Measurements from ENCODE around the gene DPH2.

DNA sequence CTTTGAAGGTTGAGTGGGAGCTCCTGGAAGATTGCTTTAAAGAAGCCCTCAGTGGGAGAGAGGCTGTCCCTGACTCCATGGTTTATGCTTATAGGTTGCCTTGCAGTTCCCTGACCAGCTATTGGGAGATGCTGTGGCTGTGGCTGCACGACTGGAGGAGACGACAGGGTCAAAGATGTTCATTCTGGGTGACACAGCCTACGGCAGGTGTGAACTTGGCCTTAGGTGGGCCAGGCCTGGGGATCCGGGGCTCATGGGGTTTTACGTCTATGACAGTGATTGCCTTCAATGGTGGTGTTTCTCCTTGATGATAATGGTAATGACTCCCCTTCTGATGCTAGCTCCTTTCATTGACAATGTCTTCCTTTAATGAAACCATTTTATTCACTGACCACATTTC is 692 bp downstream of the DPH2 start:
- no peak for TF ChIP-seq CTCF (IDR thresholded peaks at IDR 0.05)
- no peak for TF ChIP-seq POLR2A (IDR thresholded peaks at IDR 0.05)
- TF ChIP-seq EP300 (IDR thresholded peaks at IDR 0.05; ENCODE audit: low read depth) = no peak
- TF ChIP-seq POLR2AphosphoS5 (IDR thresholded peaks at IDR 0.05) = no peak

Data from transverse colon (tissue), 4 donors.